ENCODE results near the gene ABCB1. TPM values are rescaled to one million over a fixed set of nuclear protein-coding genes. Genes with fewer than 3 reads are reported as not detected.
"Not testable (repeated sequence)": the region's sequence is repeated elsewhere in the genome, so short reads cannot be mapped to it uniquely, and the experiment has no call there.

Gene ABCB1
- total and polyA plus RNA-seq, 12 donors = 64.5 to 1,762 (median 363) TPM

DNA sequence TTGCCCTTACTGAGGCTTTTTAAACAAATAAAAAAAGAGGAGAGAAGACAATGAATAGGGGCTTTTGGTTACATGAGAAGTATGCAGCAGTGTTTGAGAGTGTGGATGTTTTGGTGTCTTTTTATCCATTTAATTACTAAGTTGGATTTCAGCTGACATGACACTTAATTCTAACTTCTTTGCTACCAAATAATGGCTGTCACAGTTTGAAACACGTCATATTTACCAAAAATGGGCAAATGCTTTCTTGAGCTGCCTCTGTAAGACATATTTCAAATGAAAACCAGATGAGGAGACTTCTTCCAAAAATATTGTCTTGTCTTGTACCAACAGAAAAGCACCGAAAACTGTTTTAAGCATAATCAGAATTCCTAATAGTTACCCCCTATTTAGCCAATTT, 129.2 kb downstream of the ABCB1 start:
- WGBS, 4 donors = 87 to 93% (median 90%) methylated on average over 2 of the region's 2 CpGs
- intact Hi-C loops (cut with DNase I) = no loop called here
- peaks cover 3 to 15% of the 10 kb centered on the region in 2 donors for H3K4me1 ChIP-seq (replicated peaks in 1 of 2)
- H3K36me3 ChIP-seq (replicated peaks in 1 of 2) = no peaks in the 10 kb centered on the region
- DNase-seq = no peak
- H3K27me3 ChIP-seq = no peaks in the 10 kb centered on the region
- H3K4me3 ChIP-seq = no peak overlapping the region
- H3K27ac ChIP-seq = no peak overlapping the region
- TF ChIP-seq POLR2A (IDR thresholded peaks at IDR 0.05) = no peak
- TF ChIP-seq, protein P1, sequence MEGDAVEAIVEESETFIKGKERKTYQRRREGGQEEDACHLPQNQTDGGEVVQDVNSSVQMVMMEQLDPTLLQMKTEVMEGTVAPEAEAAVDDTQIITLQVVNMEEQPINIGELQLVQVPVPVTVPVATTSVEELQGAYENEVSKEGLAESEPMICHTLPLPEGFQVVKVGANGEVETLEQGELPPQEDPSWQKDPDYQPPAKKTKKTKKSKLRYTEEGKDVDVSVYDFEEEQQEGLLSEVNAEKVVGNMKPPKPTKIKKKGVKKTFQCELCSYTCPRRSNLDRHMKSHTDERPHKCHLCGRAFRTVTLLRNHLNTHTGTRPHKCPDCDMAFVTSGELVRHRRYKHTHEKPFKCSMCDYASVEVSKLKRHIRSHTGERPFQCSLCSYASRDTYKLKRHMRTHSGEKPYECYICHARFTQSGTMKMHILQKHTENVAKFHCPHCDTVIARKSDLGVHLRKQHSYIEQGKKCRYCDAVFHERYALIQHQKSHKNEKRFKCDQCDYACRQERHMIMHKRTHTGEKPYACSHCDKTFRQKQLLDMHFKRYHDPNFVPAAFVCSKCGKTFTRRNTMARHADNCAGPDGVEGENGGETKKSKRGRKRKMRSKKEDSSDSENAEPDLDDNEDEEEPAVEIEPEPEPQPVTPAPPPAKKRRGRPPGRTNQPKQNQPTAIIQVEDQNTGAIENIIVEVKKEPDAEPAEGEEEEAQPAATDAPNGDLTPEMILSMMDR (IDR thresholded peaks at IDR 0.05) = no peak
- no peaks in the 10 kb centered on the region for H3K9me3 ChIP-seq (replicated peaks in 1 of 3)

DNA sequence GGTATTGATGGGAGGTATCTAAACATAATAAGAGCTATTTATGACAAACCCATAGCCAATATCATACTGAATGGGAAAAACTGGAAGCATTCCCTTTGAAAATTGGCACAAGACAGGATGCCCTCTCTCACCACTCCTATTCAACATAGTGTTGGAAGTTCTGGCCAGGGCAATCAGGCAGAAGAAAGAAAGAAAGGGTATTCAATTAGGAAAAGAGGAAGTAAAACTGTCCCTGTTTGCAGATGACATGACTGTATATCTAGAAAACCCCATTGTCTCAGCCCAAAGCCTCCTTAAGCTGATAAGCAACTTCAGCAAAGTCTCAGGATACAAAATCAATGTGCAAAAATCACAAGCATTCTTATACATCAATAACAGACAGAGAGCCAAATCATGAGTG, 131.5 kb downstream of the ABCB1 start:
- H3K9me3 ChIP-seq (replicated peaks in 1 of 3); H3K27ac ChIP-seq; H3K4me3 ChIP-seq; H3K27me3 ChIP-seq; H3K36me3 ChIP-seq (replicated peaks in 1 of 2); H3K4me1 ChIP-seq (replicated peaks in 1 of 2); DNase-seq; intact Hi-C loops (cut with DNase I): not testable (repeated sequence)

DNA sequence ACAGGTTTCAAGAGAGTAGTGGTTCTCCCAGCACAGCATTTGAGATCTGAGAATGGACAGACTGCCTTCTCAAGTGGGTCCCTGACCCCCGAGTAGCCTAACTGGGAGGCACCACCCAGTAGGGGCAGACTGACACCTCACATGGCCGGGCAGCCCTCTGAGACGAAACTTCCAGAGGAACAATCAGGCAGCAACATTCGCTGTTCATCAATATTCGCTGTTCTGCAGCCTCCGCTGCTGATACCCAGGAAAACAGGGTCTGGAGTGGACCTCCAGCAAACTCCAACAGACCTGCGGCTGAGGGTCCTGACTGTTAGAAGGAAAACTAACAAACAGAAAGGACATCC, 135.2 kb downstream of the ABCB1 start:
- H3K9me3 ChIP-seq (replicated peaks in 1 of 3); H3K4me1 ChIP-seq (replicated peaks in 1 of 2); H3K27me3 ChIP-seq; H3K36me3 ChIP-seq (replicated peaks in 1 of 2); H3K4me3 ChIP-seq; DNase-seq; H3K27ac ChIP-seq; intact Hi-C loops (cut with DNase I): not testable (repeated sequence)
- WGBS, 4 donors = 85 to 100% (median 94%) methylated on average over 5 to 7 of the region's 7 CpGs

DNA sequence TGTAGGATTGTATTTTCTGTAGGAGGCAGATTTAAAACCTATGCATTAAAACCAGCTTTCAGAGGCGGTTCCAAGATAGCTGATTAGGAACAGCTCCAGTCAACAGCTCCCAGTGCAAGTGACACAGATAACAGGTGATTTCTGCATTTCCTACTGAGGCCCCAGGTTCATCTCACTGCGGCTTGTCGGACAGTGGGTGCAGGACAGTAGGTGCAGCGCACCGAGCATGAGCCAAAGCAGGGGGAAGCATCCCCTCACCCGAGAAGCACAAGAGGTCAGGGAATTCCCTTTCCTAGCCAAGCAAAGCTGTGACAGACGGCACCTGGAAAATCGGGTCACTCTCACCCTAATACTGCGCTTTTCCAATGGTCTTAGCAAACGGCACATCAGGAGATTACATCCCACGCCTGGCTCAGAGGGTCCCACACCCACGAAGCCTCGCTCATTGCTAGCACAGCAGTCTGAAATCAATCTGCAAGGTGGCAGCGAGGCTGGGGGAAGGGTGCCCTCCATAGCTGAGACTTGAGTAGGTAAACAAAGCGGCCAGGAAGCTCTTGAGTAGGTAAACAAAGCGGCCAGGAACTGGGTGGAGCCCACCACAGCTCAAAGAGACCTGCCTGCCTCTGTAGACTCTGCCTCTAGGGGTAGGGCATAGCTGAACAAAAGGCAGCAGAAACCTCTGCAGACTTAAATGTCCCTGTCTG, 135.7 kb downstream of the ABCB1 start:
- H3K27me3 ChIP-seq; H3K9me3 ChIP-seq (replicated peaks in 1 of 3); intact Hi-C loops (cut with DNase I); H3K36me3 ChIP-seq (replicated peaks in 1 of 2); H3K4me1 ChIP-seq (replicated peaks in 1 of 2); DNase-seq; H3K27ac ChIP-seq; H3K4me3 ChIP-seq: not testable (repeated sequence)
- 82 to 87% (median 84%) methylated on average over 11 to 16 of the region's 16 CpGs for WGBS, 4 donors

DNA sequence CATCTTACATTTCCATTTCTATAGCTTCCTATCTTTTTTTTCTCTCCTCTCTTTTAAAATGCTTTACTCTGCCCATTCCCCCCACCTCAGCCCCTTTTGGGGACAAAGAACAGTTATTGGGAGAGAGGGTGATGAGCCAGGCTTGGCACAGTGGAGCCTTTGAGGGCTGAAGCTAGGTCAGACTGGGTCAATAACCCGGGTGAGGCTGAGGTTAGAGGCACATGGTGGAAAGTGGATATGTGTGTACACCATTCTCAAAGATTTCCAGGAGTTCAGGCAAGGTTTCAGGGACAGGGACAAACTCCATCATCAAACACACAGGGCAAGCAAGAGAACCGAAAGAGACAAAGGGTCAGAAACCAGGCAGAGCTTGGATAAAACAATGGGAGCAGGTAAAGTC, 136.7 kb downstream of the ABCB1 start:
- Histone ChIP-seq H3K27me3 (no peaks in the 10 kb centered on the region), H3K4me3 (no peak overlapping the region), H3K4me1 (replicated peaks in 1 of 2) (no peaks in the 10 kb centered on the region), H3K36me3 (replicated peaks in 1 of 2) (no peaks in the 10 kb centered on the region), H3K9me3 (replicated peaks in 1 of 3) (no peaks in the 10 kb centered on the region), H3K27ac (no peak overlapping the region)
- TF ChIP-seq POLR2A (IDR thresholded peaks at IDR 0.05) = no peak
- TF ChIP-seq, protein P1 (IDR thresholded peaks at IDR 0.05) = no peak
- intact Hi-C loops (cut with DNase I) = no loop called here
- WGBS, 4 donors = 53 to 80% (median 73%) methylated on average over 2 of the region's 2 CpGs
- DNase-seq = peak in 2 of 7 donors; percentile 23 to 30

DNA sequence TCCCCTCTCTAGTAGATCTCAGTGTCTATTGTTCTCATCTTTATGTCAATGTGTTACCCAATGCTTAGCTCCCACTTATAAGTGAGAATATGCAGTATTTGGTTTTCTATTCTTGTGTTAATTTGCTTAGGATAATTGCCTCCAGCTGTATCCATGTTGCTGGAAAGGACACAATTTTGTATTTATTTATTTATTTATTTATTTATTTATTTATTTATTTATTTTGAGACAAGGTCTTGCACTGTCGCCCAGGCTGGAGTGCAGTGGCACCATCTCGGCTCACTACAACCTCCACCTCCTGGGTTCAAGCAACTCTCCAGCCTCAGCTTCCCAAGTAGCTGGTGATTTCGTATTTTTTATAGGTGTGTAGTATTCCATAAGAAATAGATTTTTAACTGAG, 140.2 kb downstream of the ABCB1 start:
- H3K27me3 ChIP-seq; H3K9me3 ChIP-seq (replicated peaks in 1 of 3); DNase-seq; H3K36me3 ChIP-seq (replicated peaks in 1 of 2); H3K27ac ChIP-seq; intact Hi-C loops (cut with DNase I); H3K4me1 ChIP-seq (replicated peaks in 1 of 2); H3K4me3 ChIP-seq: not testable (repeated sequence)
- WGBS, 4 donors = 94 to 98% (median 97%) methylated on average over 3 of the region's 3 CpGs

Data from adrenal gland (tissue), 12 donors.